Globus pallidus (tissue), 1 donor: Measurements from ENCODE around the gene RPS6KL1.

ENCODE experiments used
- DNase-seq: peaks from one replicate; pipeline ENCODE4 v3.0.0-alpha.2; 2015; ENCODE audit warnings: low spot score

RPS6KL1 gene

GRCh38 chr14:74856366-74856765, 66.7 kb downstream of the RPS6KL1 start:
- no peak for DNase-seq

- DNase-seq: no peak
These were observed 67.1 kb downstream of the RPS6KL1 start for GRCh38 chr14:74855945-74856344.

GRCh38 chr14:74855021-74855420, 68.0 kb downstream of the RPS6KL1 start:
- DNase-seq: no peak
